Endothelial cell of umbilical vein (primary cell): Measurements from ENCODE around the gene RAP1GAP2. TPM values are rescaled to one million over a fixed set of nuclear protein-coding genes. Genes with fewer than 3 reads are reported as not detected.
A peak's percentile ranks its signal among the peaks of the same experiment; 100 is the strongest.

Experiments
- BruUV-seq: library from RNA; stranded (reverse); fragments of 400-500 nt; replicated peaks from 2 replicates; lab custom pipeline; 2021; lab: Mats Ljungman, UMichigan
- CTCF ChIA-PET: fragments of 300-600, 350-600 bp; sonication (Branson Sonifier 250); formaldehyde crosslinking; loops from one replicate; lab custom pipeline; 2021; ENCODE audit warnings: antibody characterized with exemption, inconsistent platforms; lab: Charles Lee
- POLR2A ChIA-PET: fragments of 300-600, 350-600 bp; sonication (Branson Sonifier 250); formaldehyde crosslinking; loops from one replicate; lab custom pipeline; 2021; ENCODE audit warnings: antibody characterized with exemption, inconsistent platforms; lab: Charles Lee
- DNase-seq: peaks from one replicate; pipeline ENCODE4 v3.0.0-alpha.2; 2011; ENCODE audit warnings: low read depth, low spot score
- FAIRE-seq: peaks from 2 replicates; lab custom pipeline; 2011; peaks lifted over from hg19 to GRCh38; lab: Jason Lieb, UNC
- H2AFZ ChIP-seq: 2 replicates; pipeline ENCODE4 v1.6.0; 2012; ENCODE audit warnings: low read depth, low read length, control low read depth, inconsistent platforms
- H3K27ac ChIP-seq: 2 replicates; pipeline ENCODE4 v1.5.1; 2011; ENCODE audit warnings: low read depth, mild to moderate bottlenecking, control low read depth, low read length, moderate library complexity; ENCODE audit not compliant: insufficient read depth
- H3K27me3 ChIP-seq, 2 experiments: 2 replicates each; pipeline versions ENCODE4 v1.6.0 to v1.6.1; 2011; ENCODE audit warnings: low read length in 2 of 2, mixed read lengths in 1 of 2; ENCODE audit not compliant: control insufficient read depth in 2 of 2, insufficient read depth in 2 of 2
- H3K36me3 ChIP-seq, 2 experiments: 2 replicates in 1 of 2; 3 replicates in 1 of 2; pipeline ENCODE4 v1.5.1; 2011; ENCODE audit warnings: low read length in 2 of 2, mild to moderate bottlenecking in 1 of 2, moderate library complexity in 1 of 2; ENCODE audit not compliant: control insufficient read depth in 2 of 2, insufficient read depth in 2 of 2; ENCODE audit errors: extremely low read depth in 1 of 2
- H3K4me1 ChIP-seq: 3 replicates; pipeline ENCODE4 v1.5.1; 2011; ENCODE audit warnings: mild to moderate bottlenecking, low read length; ENCODE audit not compliant: control insufficient read depth, insufficient read depth; ENCODE audit errors: extremely low read depth
- H3K4me2 ChIP-seq: 2 replicates; pipeline ENCODE4 v1.6.1; 2011; ENCODE audit warnings: low read length, control low read depth, mixed read lengths; ENCODE audit not compliant: insufficient read depth
- H3K4me3 ChIP-seq, 3 experiments: fragments of 200-600 bp in 1 of 3; sonication (generic), shearing (Covaris generic) in 1 of 3; replicated peaks in 1 of 3; 2 replicates each; pipeline ENCODE4 v1.5.1; 2011 to 2016; ENCODE audit warnings: control low read depth in 3 of 3, low read length in 3 of 3, mild to moderate bottlenecking in 2 of 3, inconsistent platforms in 1 of 3, low read depth in 1 of 3, moderate library complexity in 1 of 3; ENCODE audit not compliant: insufficient read depth in 1 of 3
- H3K79me2 ChIP-seq: 2 replicates; pipeline ENCODE4 v1.6.0; 2012; ENCODE audit warnings: low read length, inconsistent platforms; ENCODE audit not compliant: control insufficient read depth, insufficient read depth
- H3K9ac ChIP-seq: replicated peaks from 2 replicates; pipeline ENCODE3; 2011; ENCODE audit warnings: low read length, control low read depth; ENCODE audit not compliant: insufficient read depth; ENCODE audit errors: extremely low read depth
- H3K9me1 ChIP-seq: replicated peaks from 3 replicates; pipeline ENCODE4 v1.6.0; 2011; ENCODE audit warnings: mild to moderate bottlenecking, low read length; ENCODE audit not compliant: control insufficient read depth, insufficient read depth; ENCODE audit errors: extremely low read depth
- H3K9me3 ChIP-seq: replicated peaks from 2 replicates; pipeline ENCODE4 v1.5.1; 2012; ENCODE audit warnings: low read length, inconsistent platforms; ENCODE audit not compliant: control insufficient read depth, insufficient read depth
- H4K20me1 ChIP-seq: replicated peaks from 2 replicates; pipeline ENCODE3; 2011; ENCODE audit warnings: mild to moderate bottlenecking, low read length; ENCODE audit not compliant: control insufficient read depth, insufficient read depth; ENCODE audit errors: extremely low read depth
- EZH2 ChIP-seq: IDR thresholded peaks from 2 replicates; pipeline ENCODE4 v1.6.1; 2012; ENCODE audit warnings: borderline replicate concordance, low read depth, mild to moderate bottlenecking, moderate library complexity, low read length, inconsistent platforms; ENCODE audit not compliant: severe bottlenecking
- GATA2 ChIP-seq: IDR thresholded peaks from 2 replicates; pipeline ENCODE4 v1.7.0; 2011; ENCODE audit warnings: low read depth, mild to moderate bottlenecking, moderate library complexity, mixed read lengths, low read length; ENCODE audit not compliant: insufficient read length, insufficient read depth
- JUN ChIP-seq: IDR thresholded peaks from 2 replicates; pipeline ENCODE4 v1.6.1; 2011; ENCODE audit warnings: borderline replicate concordance, low read depth; ENCODE audit not compliant: insufficient read length, insufficient read depth
- POLR2AphosphoS5 ChIP-seq: IDR thresholded peaks from 2 replicates; pipeline ENCODE4 v1.6.1; 2012; ENCODE audit warnings: low read depth, mild to moderate bottlenecking, control low read depth, low read length, moderate library complexity; ENCODE audit not compliant: insufficient read depth
- dilution Hi-C: fragments of 300-500 bp; cut with MboI; formaldehyde crosslinking; loops from one replicate; pipeline ENCODE4 v1.15.0; 2019; ENCODE audit warnings: low sequenced_read_pairs; ENCODE audit not compliant: extremely low pct_ligation_motif_present
- intact Hi-C: fragments of 100-400 bp; cut with micrococcal nuclease; formaldehyde crosslinking; loops from one replicate; pipeline ENCODE4 v1.10.0; 2022
- polyA plus RNA-seq, 4 experiments: library from polyadenylated mRNA; depleted of rRNA in 3 of 4; stranded (reverse) in 3 of 4; unstranded in 1 of 4; fragments of >200 nt; gene quantifications; 2 replicates each; pipeline versions ENCODE4 v1.2.1 to v1.2.3, GENCODE V29; 2011 to 2012; ENCODE audit warnings: missing spikeins in 1 of 4
- total RNA-seq: library from RNA; stranded (reverse); gene quantifications from 2 replicates; pipeline ENCODE4 v1.2.3, GENCODE V29; 2021
- TF ChIP-seq, protein P1 (sequence below), 2 donors: IDR thresholded peaks; 1 replicate in 1 of 2; 2 replicates in 1 of 2; pipeline ENCODE4 v1.5.1; 2011; ENCODE audit warnings: low read length in 2 of 2, mild to moderate bottlenecking in 2 of 2, moderate library complexity in 2 of 2, control low read depth in 1 of 2, inconsistent platforms in 1 of 2, low read depth in 1 of 2; ENCODE audit not compliant: insufficient read depth in 1 of 2; ENCODE audit errors: extremely low read depth in 1 of 2

RAP1GAP2 gene
- total and polyA plus RNA-seq, 2 donors (not counting 3 experiments of a cell fraction or from before 2014, with no cell fraction given), result 1.4 to 3.6 TPM

DNA sequence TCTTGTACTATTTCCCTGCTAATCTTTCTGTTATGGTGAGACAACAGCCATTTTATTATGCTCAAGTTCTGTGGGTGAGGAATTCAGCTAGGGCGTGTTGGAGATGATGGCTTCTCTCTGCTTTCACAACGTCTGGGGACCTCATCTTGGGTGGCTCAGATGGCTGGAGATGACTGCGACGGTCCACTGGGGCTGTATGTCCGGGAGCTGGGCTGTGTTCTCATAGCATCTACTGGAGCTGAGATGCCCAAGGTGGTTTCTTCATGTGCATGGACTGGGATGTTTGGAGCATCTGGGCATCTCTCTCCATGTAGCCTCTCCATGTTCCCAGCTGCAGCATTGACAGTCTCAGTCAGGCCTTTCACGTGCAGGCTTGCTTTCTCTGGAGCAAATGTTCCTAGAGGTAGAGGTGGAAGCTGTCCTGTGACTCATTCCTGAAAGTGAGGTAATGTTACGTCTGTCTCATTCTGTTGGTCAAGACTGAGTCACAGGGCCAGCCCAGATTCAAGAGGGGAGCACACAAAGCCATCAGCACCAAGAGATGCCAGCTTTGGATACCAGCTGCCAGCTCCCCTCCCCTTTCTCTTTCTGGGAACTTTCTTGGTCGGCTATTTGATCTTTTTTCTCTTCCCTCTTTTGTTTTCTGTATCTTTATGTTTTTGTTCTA lies 96.2 kb downstream of the RAP1GAP2 start:
- DNase-seq (peak; percentile 19), FAIRE-seq (no peak)
- Histone ChIP-seq H3K36me3 (no peaks in the 10 kb centered on the region), H3K9ac (no peak overlapping the region), H3K79me2 (no peaks in the 10 kb centered on the region), H3K27ac (no peak overlapping the region), H3K4me2 (no peak overlapping the region), H3K4me1 (no peaks in the 10 kb centered on the region), H3K9me3 (no peaks in the 10 kb centered on the region), H3K4me3 (no peak overlapping the region), H3K27me3 (no peaks in the 10 kb centered on the region), H4K20me1 (no peaks in the 10 kb centered on the region), H3K9me1 (no peaks in the 10 kb centered on the region), H2AFZ (no peak overlapping the region)
- BruUV-seq, result no TSS peak
- dilution Hi-C loops (no loop called here), intact Hi-C loops (no loop called here)
- POLR2A ChIA-PET, result no interaction called here
- CTCF ChIA-PET, result interaction anchor here (0.8 to 1.0 kb wide), 2 partner anchors 18 to 38 kb away, joined by 3 to 4 read pairs; no protein-coding TSS in a partner anchor
- no peak for TF ChIP-seq GATA2
- TF ChIP-seq POLR2AphosphoS5, result no peak
- TF ChIP-seq EZH2, result no peak
- TF ChIP-seq, protein P1, sequence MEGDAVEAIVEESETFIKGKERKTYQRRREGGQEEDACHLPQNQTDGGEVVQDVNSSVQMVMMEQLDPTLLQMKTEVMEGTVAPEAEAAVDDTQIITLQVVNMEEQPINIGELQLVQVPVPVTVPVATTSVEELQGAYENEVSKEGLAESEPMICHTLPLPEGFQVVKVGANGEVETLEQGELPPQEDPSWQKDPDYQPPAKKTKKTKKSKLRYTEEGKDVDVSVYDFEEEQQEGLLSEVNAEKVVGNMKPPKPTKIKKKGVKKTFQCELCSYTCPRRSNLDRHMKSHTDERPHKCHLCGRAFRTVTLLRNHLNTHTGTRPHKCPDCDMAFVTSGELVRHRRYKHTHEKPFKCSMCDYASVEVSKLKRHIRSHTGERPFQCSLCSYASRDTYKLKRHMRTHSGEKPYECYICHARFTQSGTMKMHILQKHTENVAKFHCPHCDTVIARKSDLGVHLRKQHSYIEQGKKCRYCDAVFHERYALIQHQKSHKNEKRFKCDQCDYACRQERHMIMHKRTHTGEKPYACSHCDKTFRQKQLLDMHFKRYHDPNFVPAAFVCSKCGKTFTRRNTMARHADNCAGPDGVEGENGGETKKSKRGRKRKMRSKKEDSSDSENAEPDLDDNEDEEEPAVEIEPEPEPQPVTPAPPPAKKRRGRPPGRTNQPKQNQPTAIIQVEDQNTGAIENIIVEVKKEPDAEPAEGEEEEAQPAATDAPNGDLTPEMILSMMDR (IDR thresholded peaks at IDR 0.05; ENCODE audit: extremely low read depth in 1 of 2, insufficient read depth in 1 of 2, low read depth in 1 of 2, low read length in 2 of 2), result no peak
- TF ChIP-seq JUN, result peak; percentile 25
